RWPE2 (cell line): ENCODE results near the gene KRTAP4-8.
A peak's percentile ranks its signal among the peaks of the same experiment; 100 is the strongest.
"Not testable (repeated sequence)": the region's sequence is repeated elsewhere in the genome, so short reads cannot be mapped to it uniquely, and the experiment has no call there.

Experiments
- ATAC-seq: fragments of 200-7000 bp; cut with Tn5 transposase; 3 replicates; pipeline ENCODE4 v1.9.1; 2021; ENCODE audit warnings: low read depth
- DNase-seq: peaks from one replicate; pipeline ENCODE4 v3.0.0-alpha.2; 2020; ENCODE audit warnings: low spot score
- H3K27ac ChIP-seq: fragments of 450-650 bp; 2 replicates; pipeline ENCODE4 v1.5.1; 2017; ENCODE audit warnings: mild to moderate bottlenecking; ENCODE audit not compliant: poor library complexity, severe bottlenecking
- H3K27me3 ChIP-seq: fragments of 250-450 bp; sonication (Bioruptor Pico); 2 replicates; pipeline ENCODE4 v1.5.1; 2021; ENCODE audit warnings: mild to moderate bottlenecking, moderate library complexity; ENCODE audit not compliant: insufficient read depth, poor library complexity, severe bottlenecking
- H3K36me3 ChIP-seq: fragments of 250-450 bp; sonication (Bioruptor Pico); 2 replicates; pipeline ENCODE4 v1.5.1; 2020; ENCODE audit warnings: low read depth, mild to moderate bottlenecking, moderate library complexity
- H3K4me1 ChIP-seq: fragments of 250-450 bp; sonication (Bioruptor Pico); 2 replicates; pipeline ENCODE4 v1.5.1; 2021; ENCODE audit warnings: mild to moderate bottlenecking, moderate library complexity; ENCODE audit not compliant: insufficient read depth, poor library complexity, severe bottlenecking
- H3K4me3 ChIP-seq: fragments of 250-450 bp; sonication (Bioruptor Pico); 2 replicates; pipeline ENCODE4 v1.5.1; 2021; ENCODE audit warnings: mild to moderate bottlenecking, moderate library complexity; ENCODE audit not compliant: severe bottlenecking
- H3K9me3 ChIP-seq: fragments of 250-450 bp; sonication (Bioruptor Pico); 2 replicates; pipeline ENCODE4 v1.5.1; 2021; ENCODE audit warnings: mild to moderate bottlenecking, moderate library complexity; ENCODE audit not compliant: severe bottlenecking
- TF ChIP-seq, protein P1 (sequence below): fragments of 450-650 bp; IDR thresholded peaks from one replicate; pipeline ENCODE4 v1.5.1; 2017; ENCODE audit warnings: mild to moderate bottlenecking, moderate library complexity; ENCODE audit not compliant: poor library complexity, severe bottlenecking

The KRTAP4-8 gene

DNA sequence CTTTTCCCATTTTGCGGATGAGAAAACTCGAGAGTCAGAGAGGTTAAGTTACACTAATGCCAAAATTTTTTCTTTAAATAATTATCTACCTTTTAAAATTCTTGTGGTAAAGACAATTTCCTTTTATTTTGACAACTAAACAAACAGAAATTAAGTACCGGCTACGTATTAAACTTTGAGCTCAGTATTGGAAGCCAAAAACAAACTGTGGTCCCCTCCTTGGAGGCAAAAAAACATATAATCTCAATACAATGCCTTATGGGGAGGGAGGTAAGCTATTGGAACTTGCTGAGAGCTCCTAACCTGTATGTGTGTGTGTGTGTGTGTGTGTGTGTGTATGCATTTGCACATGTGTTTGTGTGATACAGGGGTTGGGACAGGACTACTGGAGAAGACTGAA is 34.5 kb downstream of the KRTAP4-8 start:
- H3K4me3 ChIP-seq: no peak overlapping the region
- no peak overlapping the region for H3K27ac ChIP-seq
- no peaks in the 10 kb centered on the region for H3K27me3 ChIP-seq
- TF ChIP-seq, protein P1, sequence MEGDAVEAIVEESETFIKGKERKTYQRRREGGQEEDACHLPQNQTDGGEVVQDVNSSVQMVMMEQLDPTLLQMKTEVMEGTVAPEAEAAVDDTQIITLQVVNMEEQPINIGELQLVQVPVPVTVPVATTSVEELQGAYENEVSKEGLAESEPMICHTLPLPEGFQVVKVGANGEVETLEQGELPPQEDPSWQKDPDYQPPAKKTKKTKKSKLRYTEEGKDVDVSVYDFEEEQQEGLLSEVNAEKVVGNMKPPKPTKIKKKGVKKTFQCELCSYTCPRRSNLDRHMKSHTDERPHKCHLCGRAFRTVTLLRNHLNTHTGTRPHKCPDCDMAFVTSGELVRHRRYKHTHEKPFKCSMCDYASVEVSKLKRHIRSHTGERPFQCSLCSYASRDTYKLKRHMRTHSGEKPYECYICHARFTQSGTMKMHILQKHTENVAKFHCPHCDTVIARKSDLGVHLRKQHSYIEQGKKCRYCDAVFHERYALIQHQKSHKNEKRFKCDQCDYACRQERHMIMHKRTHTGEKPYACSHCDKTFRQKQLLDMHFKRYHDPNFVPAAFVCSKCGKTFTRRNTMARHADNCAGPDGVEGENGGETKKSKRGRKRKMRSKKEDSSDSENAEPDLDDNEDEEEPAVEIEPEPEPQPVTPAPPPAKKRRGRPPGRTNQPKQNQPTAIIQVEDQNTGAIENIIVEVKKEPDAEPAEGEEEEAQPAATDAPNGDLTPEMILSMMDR: no peak
- peaks cover 46% of the 10 kb centered on the region for H3K4me1 ChIP-seq
- ATAC-seq (no peak), DNase-seq (no peak)
- no peaks in the 10 kb centered on the region for H3K9me3 ChIP-seq
- H3K36me3 ChIP-seq: no peaks in the 10 kb centered on the region

- H3K4me3 ChIP-seq: no peak overlapping the region
- TF ChIP-seq, protein P1: no peak
- H3K4me1 ChIP-seq: peaks cover 50% of the 10 kb centered on the region
- H3K9me3 ChIP-seq: no peaks in the 10 kb centered on the region
- H3K36me3 ChIP-seq: no peaks in the 10 kb centered on the region
- no peaks in the 10 kb centered on the region for H3K27me3 ChIP-seq
- peak; percentile 29; the same call in 1 of the 3 replicates for ATAC-seq
- no peak for DNase-seq
- peak overlapping the region; percentile 95 for H3K27ac ChIP-seq
Measured at GRCh38 chr17:41061964-41062363, 36.0 kb downstream of the KRTAP4-8 start.

- Histone ChIP-seq H3K27me3 (no peaks in the 10 kb centered on the region), H3K4me3 (no peak within 1 kb of the TSS), H3K9me3 (no peaks in the 10 kb centered on the region), H3K27ac (peak within 1 kb of the TSS; percentile 95), H3K36me3 (no peaks in the 10 kb centered on the region), H3K4me1 (peaks cover 40% of the 10 kb centered on the region)
- ATAC-seq (peak; percentile 75), DNase-seq (peak; percentile 74)
- TF ChIP-seq, protein P1: no peak
Measured at GRCh38 chr17:41060052-41060604, 37.8 kb downstream of the KRTAP4-8 start, which contains the start of gene KRTAP2-3. TSS of gene KRTAP2-3 (minus strand) at chr17:41060114. CDS start at chr17:41060050, 64 bp downstream.

- peak; percentile 66 for ATAC-seq
- DNase-seq, H3K27me3 ChIP-seq, H3K4me3 ChIP-seq, H3K9me3 ChIP-seq, H3K36me3 ChIP-seq: not testable (repeated sequence)
- H3K4me1 ChIP-seq: peaks cover 40% of the 10 kb centered on the region
- peak overlapping the region; percentile 95 for H3K27ac ChIP-seq
Measured at GRCh38 chr17:41059276-41060051, 38.5 kb downstream of the KRTAP4-8 start.

- H3K9me3 ChIP-seq: no peaks in the 10 kb centered on the region
Measured at GRCh38 chr17:41058741-41059140, 39.2 kb downstream of the KRTAP4-8 start.

More at GRCh38 chr17:41058741-41059140, 39.2 kb downstream of the KRTAP4-8 start:
- peaks cover 40% of the 10 kb centered on the region for H3K4me1 ChIP-seq
- TF ChIP-seq, protein P1: no peak
- no peak overlapping the region for H3K4me3 ChIP-seq
- no peaks in the 10 kb centered on the region for H3K27me3 ChIP-seq
- ATAC-seq (peak; percentile 40; the same call in 2 of the 3 replicates), DNase-seq (no peak)
- peak overlapping the region; percentile 95 for H3K27ac ChIP-seq
- H3K36me3 ChIP-seq: no peaks in the 10 kb centered on the region
